Osteocyte (in vitro differentiated cells): ENCODE results near the gene UBE2Q2. TPM values are rescaled to one million over a fixed set of nuclear protein-coding genes. Genes with fewer than 3 reads are reported as not detected.

ENCODE experiments used
- DNase-seq: peaks from one replicate; pipeline ENCODE4 v3.0.0; 2021; ENCODE audit warnings: mixed read lengths; ENCODE audit not compliant: unreplicated experiment; ENCODE audit errors: extremely low spot score
- H3K27ac Mint-ChIP-seq: one replicate; pipeline ENCODE4 v1.8.0; 2021; ENCODE audit warnings: mild to moderate bottlenecking, mixed read lengths; ENCODE audit not compliant: unreplicated experiment
- H3K27me3 Mint-ChIP-seq: one replicate; pipeline ENCODE4 v1.8.0; 2021; ENCODE audit warnings: mixed read lengths; ENCODE audit not compliant: unreplicated experiment
- H3K36me3 Mint-ChIP-seq: one replicate; pipeline ENCODE4 v1.8.0; 2021; ENCODE audit warnings: mixed read lengths; ENCODE audit not compliant: unreplicated experiment
- H3K4me1 Mint-ChIP-seq: one replicate; pipeline ENCODE4 v1.8.0; 2021; ENCODE audit warnings: mixed read lengths; ENCODE audit not compliant: unreplicated experiment
- H3K4me3 Mint-ChIP-seq: one replicate; pipeline ENCODE4 v1.8.0; 2021; ENCODE audit warnings: mild to moderate bottlenecking, moderate library complexity, mixed read lengths; ENCODE audit not compliant: unreplicated experiment
- H3K9me3 Mint-ChIP-seq: one replicate; pipeline ENCODE4 v1.8.0; 2021; ENCODE audit warnings: mixed read lengths; ENCODE audit not compliant: unreplicated experiment
- CTCF ChIP-seq: fragments of 200-600 bp; sonication (generic); IDR thresholded peaks from 2 replicates; pipeline ENCODE4 v1.5.0; 2021; ENCODE audit warnings: antibody characterized with exemption, mild to moderate bottlenecking, moderate library complexity
- total RNA-seq: library from RNA; stranded (reverse); gene quantifications from 2 replicates; pipeline ENCODE4 v1.2.1, GENCODE V29; 2021

The UBE2Q2 gene
- total RNA-seq, 1 donor from 2014 or later: 43.2 TPM

DNA sequence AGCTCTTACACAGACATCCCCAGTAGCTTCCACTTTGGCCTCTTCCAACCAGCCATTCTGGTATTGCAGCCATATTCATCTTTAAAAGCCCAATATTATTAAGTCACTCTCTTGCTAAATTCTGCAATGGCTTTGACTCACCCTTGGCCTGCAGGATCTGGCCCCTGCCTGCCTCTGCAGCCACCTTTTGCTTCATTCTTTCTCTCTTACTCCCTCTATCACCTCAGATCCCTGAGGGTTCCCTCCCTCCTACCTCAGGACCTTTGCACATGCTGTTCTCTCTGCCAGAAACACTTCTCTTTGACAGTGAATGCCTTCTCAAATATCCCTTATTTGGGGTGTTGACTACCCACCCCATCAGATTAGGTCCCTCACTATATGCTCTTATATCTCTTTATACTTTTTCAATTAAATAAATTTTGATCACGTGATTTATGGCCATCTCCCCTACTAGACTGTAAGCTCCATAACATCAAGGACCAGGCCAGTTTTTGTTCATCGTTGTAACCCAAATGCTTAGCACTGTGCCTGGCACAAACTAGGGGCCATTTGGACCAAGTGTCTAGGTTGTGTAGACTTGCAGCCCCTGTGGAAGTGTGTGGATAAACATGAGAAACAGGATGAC, 32.3 kb upstream of the UBE2Q2 start:
- no peak for DNase-seq
- H3K4me3 Mint-ChIP-seq: no peak overlapping the region
- no peak for TF ChIP-seq CTCF
- H3K27me3 Mint-ChIP-seq: peaks cover 6% of the 10 kb centered on the region
- H3K27ac Mint-ChIP-seq: no peak overlapping the region
- no peaks in the 10 kb centered on the region for H3K36me3 Mint-ChIP-seq
- H3K9me3 Mint-ChIP-seq: peaks cover 3% of the 10 kb centered on the region
- no peaks in the 10 kb centered on the region for H3K4me1 Mint-ChIP-seq

- TF ChIP-seq CTCF: no peak
- Mint-ChIP-seq H3K4me1 (no peaks in the 10 kb centered on the region), H3K27me3 (no peaks in the 10 kb centered on the region), H3K9me3 (peaks cover 3% of the 10 kb centered on the region), H3K4me3 (no peak overlapping the region), H3K36me3 (no peaks in the 10 kb centered on the region), H3K27ac (no peak overlapping the region)
- DNase-seq: no peak
Measured at GRCh38 chr15:75811626-75812025, 31.6 kb upstream of the UBE2Q2 start.

GRCh38 chr15:75814794-75815193, 28.5 kb upstream of the UBE2Q2 start:
- no peaks in the 10 kb centered on the region for H3K36me3 Mint-ChIP-seq
- DNase-seq: no peak
- H3K9me3 Mint-ChIP-seq: peaks cover 3% of the 10 kb centered on the region
- H3K4me1 Mint-ChIP-seq: peaks cover 9% of the 10 kb centered on the region
- no peaks in the 10 kb centered on the region for H3K27me3 Mint-ChIP-seq
- no peak for TF ChIP-seq CTCF
- no peak overlapping the region for H3K4me3 Mint-ChIP-seq
- no peak overlapping the region for H3K27ac Mint-ChIP-seq

DNA sequence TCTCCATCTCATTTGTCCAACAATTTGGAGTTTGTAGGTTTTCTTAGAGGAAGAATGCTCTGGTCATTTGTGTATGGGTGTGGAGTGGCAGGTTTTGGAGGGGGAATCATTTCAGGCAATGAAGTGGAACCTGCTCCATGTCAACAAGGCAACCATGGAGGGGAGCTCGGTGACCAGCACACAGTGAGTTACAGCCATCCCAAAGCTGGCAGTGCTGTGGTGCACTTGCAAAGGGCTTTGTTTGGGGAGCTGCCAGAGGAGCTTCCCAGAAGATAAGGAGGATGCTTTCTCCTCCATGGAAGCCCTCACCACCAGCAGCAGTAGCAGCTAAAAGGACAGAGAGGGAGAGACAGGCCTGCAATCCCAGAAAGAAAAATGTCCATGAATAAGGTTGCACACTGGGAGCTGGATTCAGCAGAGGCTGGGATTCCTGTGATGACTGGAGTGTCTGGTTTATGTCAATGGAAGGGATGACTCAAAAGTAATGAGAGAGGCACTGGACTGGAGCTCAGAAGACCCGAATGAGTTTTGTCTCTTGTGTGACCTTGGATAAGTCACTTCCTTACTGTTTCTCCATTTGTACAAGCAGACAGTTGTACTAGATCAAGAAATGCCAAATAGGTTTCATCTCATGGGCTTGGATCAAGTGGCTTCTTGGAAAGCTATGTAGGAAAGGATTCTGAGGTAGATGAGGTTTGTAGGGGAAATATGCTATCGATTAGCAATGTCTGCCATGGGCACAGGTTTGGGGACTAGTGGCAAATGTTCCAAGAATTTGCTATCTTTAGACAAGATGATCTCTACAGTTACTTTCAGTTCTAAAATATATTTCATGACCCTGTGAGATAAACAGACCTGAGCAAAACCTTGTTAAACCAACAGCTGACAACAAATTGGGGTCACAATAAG, 27.2 kb upstream of the UBE2Q2 start:
- H3K36me3 Mint-ChIP-seq: no peaks in the 10 kb centered on the region
- H3K27me3 Mint-ChIP-seq: no peaks in the 10 kb centered on the region
- no peak overlapping the region for H3K27ac Mint-ChIP-seq
- H3K4me1 Mint-ChIP-seq: peaks cover 9% of the 10 kb centered on the region
- H3K9me3 Mint-ChIP-seq: peaks cover 3% of the 10 kb centered on the region
- no peak for TF ChIP-seq CTCF
- H3K4me3 Mint-ChIP-seq: no peak overlapping the region
- no peak for DNase-seq
